NB4 (cell line): ENCODE results near the gene SLC22A5.

Experiments
- DNase-seq: peaks from one replicate; pipeline ENCODE4 v3.0.0; 2010; ENCODE audit warnings: low read depth
- H3K4me3 ChIP-seq: one replicate; pipeline ENCODE4 v1.5.1; 2011; ENCODE audit warnings: mild to moderate bottlenecking, low read depth, low read length, moderate library complexity
- CTCF ChIP-seq: IDR thresholded peaks from one replicate; pipeline ENCODE4 v1.5.1; 2012; ENCODE audit warnings: low read depth, low read length
- MAX ChIP-seq: IDR thresholded peaks from 2 replicates; pipeline ENCODE4 v1.6.1; 2011; ENCODE audit warnings: low read depth, low read length
- MYC ChIP-seq: IDR thresholded peaks from 2 replicates; pipeline ENCODE4 v1.6.1; 2011; ENCODE audit warnings: low read depth, low read length
- POLR2A ChIP-seq: IDR thresholded peaks from 2 replicates; pipeline ENCODE4 v1.6.1; 2011; ENCODE audit warnings: mild to moderate bottlenecking; ENCODE audit not compliant: insufficient read length; ENCODE audit errors: extremely low read depth

The SLC22A5 gene

GRCh38 chr5:132376694-132377641 is 7.5 kb downstream of the SLC22A5 start:
- TF ChIP-seq MAX, result no peak
- no peak for TF ChIP-seq POLR2A
- no peak for TF ChIP-seq MYC
- no peak for TF ChIP-seq CTCF
- no peak for DNase-seq
- H3K4me3 ChIP-seq, result no peak overlapping the region

- no peak for DNase-seq
- no peak for TF ChIP-seq CTCF
- TF ChIP-seq MAX, result no peak
- no peak for TF ChIP-seq MYC
Measured at GRCh38 chr5:132377738-132378137, 8.2 kb downstream of the SLC22A5 start.

GRCh38 chr5:132378580-132378979 is 9.1 kb downstream of the SLC22A5 start:
- peak; percentile 21 for DNase-seq
- H3K4me3 ChIP-seq, result no peak overlapping the region
- no peak for TF ChIP-seq POLR2A
- TF ChIP-seq MYC, result no peak
- no peak for TF ChIP-seq CTCF
- no peak for TF ChIP-seq MAX

More at GRCh38 chr5:132377738-132378137, 8.2 kb downstream of the SLC22A5 start:
- H3K4me3 ChIP-seq, result no peak overlapping the region

GRCh38 chr5:132380047-132380446 is 10.5 kb downstream of the SLC22A5 start:
- H3K4me3 ChIP-seq, result no peak overlapping the region
- TF ChIP-seq MYC, result no peak
- TF ChIP-seq MAX, result no peak
- no peak for TF ChIP-seq POLR2A
- no peak for TF ChIP-seq CTCF
- DNase-seq, result no peak

GRCh38 chr5:132380741-132381140 is 11.2 kb downstream of the SLC22A5 start:
- no peak for DNase-seq
- no peak overlapping the region for H3K4me3 ChIP-seq
- TF ChIP-seq POLR2A (no peak), CTCF (no peak), MYC (no peak), MAX (no peak)

GRCh38 chr5:132381614-132382013 is 12.1 kb downstream of the SLC22A5 start:
- no peak for TF ChIP-seq MYC
- no peak for TF ChIP-seq MAX
- TF ChIP-seq CTCF, result no peak
- TF ChIP-seq POLR2A, result no peak
- no peak for DNase-seq
- H3K4me3 ChIP-seq, result no peak overlapping the region
